Right hindlimb (tissue), 1 donor: Measurements from ENCODE around the gene CARNS1.

Experiments
- DNase-seq: peaks from one replicate; pipeline ENCODE4 v3.0.0-alpha.2; 2018

The CARNS1 gene

GRCh38 chr11:67376063-67376820, 39.2 kb upstream of the CARNS1 start:
- no peak for DNase-seq

- no peak for DNase-seq
Observed at GRCh38 chr11:67376873-67377808, 38.3 kb upstream of the CARNS1 start.

- DNase-seq = no peak
Observed at GRCh38 chr11:67378544-67378943, 36.9 kb upstream of the CARNS1 start.

DNA sequence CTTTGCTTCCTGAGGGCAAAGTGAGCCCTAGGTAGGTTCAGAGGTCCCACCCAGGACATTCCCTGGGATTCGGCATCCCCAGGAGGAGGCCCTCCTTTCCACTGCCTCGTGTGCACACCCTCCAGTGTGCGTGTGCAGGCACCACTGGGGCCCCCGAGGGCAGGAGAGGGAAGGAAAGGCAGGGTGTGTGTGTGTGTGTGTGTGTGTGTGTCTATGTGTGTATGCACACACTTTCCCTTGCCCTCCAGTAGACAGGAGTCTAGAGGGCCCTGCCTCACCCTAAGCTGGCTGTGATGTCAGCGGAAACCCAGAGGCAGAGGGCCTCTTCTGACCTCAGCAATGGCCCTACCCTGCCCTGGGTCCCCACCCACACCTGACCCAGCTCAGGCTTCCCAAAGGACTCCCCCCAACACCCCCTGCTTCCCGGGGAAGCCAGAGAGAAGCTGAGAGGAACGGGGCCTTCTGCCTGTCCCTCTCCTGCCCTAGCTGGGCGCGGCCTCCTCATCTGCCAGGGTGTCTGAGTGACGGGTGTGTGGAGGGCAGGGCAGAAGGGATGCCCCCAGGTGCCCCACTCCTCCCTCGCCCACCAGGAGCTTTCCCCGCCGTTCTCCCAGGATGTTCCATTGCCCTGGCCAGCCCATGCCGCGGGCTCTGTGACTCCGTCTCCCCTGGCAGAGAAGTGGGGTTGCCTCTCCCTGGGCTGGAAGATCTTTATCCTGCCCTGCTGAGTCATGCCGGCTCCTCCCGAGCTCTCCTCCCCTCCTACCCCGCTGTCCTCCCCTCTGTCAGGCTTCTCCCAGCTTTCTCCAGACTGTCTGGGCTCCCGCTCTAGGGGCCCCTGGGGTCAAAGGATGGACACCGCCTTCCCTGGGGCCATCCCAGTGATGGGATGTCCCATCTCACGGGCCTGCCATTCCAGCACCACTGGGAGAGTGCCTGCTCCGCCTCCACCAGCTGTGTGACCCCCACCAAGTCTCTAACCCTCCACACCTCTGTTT, 36.1 kb upstream of the CARNS1 start:
- DNase-seq = no peak

DNA sequence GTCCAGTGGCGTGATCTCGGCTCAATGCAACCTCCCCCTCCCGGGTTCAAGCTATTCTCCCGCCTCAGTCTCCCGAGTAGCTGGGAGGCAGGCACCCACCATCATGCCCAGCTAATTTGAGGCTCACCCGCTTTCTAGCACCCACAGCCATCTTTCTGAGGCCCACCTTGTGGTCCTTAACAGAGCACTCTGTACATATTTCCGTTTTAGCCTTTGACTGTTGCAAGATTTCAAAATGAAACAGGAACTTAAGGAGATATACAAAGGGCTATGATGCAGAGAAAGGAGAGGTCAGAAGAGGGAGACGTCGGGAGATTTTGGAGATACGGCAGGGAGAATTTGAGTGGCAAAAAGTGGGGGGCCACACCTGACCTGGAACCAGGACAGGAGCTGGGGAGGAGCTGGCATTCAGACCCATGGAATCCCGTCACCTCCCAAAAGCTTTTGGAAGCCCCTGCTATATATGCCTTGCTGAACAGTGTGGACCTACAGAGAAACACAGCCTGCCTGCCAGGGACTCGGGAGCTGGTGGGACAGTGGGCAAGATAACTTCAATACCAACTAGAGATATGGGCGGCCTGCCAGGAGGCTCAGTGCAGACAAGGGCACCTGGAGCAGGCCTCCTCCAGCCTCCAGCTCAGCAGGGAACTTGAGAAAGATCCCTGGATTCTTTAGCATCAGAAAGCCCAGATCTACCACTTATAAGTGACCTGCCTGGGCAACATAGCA, 34.1 kb upstream of the CARNS1 start:
- DNase-seq = no peak

- peak; percentile 85 for DNase-seq
Observed at GRCh38 chr11:67382276-67383136, 33.0 kb upstream of the CARNS1 start.

DNA sequence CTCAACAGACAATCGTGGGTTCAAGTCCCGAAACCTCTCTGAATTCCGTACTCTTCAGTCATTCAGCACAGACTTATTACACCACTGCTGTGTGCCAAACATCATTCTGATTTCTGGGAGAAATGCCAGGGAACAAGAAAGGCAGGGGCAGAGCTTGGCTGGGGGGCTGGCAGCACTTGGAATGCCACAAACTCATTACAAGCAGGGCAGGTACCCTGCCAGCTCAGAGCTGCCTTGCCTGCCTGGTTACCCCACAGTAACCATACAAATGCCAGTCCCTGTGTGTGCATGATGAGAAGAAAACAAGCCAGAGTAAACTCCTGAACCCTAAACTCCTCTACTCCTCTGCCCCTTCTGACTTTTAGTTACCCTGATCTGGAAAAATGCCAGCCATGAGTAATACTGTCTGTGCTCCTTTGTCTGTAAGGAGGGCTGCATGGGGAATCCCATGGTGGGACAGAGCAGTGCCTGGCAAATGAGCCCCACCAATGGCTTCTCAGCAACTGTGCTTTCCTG, 30.6 kb upstream of the CARNS1 start:
- DNase-seq = no peak

- no peak for DNase-seq
Observed at GRCh38 chr11:67387069-67387468, 28.4 kb upstream of the CARNS1 start.

DNA sequence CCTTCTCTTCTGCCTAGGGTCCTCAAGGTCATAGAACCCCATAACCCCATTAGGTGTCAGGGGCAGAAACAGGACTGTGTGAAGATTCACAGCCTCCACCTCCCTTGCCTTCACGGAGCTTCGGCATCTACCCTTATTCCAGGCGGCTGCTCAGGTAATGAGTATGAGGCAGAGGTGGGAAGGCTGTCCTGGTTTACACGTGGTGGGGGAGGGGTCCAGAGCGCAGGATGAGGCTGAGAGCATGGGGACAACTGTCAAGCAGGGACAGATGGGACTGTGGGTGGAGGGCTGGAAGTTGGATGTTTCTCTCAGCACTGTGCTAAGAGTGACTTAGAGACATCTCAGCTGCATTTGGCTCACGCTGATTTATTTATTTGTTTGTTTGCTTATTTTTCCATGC, 28.0 kb upstream of the CARNS1 start:
- DNase-seq = no peak

DNA sequence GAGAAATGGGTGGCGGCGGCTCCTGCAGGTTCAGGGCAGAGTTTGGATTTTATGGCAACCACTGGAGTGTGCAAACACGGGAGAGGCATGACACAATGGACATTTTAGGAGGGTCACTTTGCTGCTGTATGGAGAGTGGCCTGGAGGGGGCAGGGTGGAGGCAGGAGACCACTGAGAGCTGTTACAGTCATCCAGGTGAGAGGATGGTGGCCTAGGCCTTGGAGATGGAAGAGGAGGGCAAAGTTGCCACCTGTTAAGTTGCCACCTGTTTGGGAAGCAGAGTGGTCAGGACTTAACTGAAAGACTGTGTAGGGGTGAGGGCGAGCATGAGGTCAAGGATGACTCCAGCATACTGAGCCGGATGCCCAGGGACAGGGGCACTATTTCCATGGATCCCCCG, 26.0 kb upstream of the CARNS1 start:
- DNase-seq = no peak

DNA sequence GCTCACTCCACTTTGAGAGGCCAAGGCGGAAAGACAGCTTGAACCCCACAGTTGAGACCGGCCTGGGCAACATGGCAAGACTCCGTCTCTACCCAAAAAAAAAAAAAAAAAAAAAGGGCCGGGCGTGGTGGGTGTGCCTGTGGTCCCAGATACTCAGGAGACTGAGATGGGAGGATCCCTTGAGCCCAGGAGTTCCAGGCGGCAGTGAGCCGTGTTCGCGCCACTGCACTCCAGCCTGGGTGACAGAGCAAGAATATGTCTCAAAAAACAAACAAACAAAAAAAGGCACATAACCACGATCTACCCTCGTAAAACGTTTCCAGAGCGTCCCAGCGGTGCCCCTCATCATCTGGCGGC, 24.6 kb upstream of the CARNS1 start:
- DNase-seq = no peak

- peak; percentile 95 for DNase-seq
Observed at GRCh38 chr11:67391304-67392182, 23.9 kb upstream of the CARNS1 start, which contains the start of gene RAD9A. Gene RAD9A, plus strand, starts transcription at chr11:67391986. Its CDS starts 59 bp downstream, at chr11:67392045.

- no peak for DNase-seq
Observed at GRCh38 chr11:67392183-67392715, 23.2 kb upstream of the CARNS1 start.

DNA sequence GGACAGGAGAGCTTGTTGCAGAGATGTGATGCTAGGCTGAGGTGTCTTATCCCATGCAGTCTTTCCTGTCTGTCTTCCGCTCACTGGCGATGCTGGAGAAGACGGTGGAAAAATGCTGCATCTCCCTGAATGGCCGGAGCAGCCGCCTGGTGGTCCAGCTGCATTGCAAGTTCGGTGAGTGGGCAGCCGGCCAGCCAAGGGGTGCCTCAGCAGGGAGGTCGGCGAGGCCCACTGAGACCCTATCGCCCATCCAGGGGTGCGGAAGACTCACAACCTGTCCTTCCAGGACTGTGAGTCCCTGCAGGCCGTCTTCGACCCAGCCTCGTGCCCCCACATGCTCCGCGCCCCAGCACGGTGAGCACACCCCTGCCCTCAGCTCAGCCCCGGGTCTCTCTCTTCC, 22.0 kb upstream of the CARNS1 start:
- no peak for DNase-seq

- no peak for DNase-seq
Observed at GRCh38 chr11:67393990-67394389, 21.5 kb upstream of the CARNS1 start.

- DNase-seq = no peak
Observed at GRCh38 chr11:67395555-67396258, 19.8 kb upstream of the CARNS1 start.

GRCh38 chr11:67396259-67396581, 19.3 kb upstream of the CARNS1 start:
- DNase-seq = no peak

DNA sequence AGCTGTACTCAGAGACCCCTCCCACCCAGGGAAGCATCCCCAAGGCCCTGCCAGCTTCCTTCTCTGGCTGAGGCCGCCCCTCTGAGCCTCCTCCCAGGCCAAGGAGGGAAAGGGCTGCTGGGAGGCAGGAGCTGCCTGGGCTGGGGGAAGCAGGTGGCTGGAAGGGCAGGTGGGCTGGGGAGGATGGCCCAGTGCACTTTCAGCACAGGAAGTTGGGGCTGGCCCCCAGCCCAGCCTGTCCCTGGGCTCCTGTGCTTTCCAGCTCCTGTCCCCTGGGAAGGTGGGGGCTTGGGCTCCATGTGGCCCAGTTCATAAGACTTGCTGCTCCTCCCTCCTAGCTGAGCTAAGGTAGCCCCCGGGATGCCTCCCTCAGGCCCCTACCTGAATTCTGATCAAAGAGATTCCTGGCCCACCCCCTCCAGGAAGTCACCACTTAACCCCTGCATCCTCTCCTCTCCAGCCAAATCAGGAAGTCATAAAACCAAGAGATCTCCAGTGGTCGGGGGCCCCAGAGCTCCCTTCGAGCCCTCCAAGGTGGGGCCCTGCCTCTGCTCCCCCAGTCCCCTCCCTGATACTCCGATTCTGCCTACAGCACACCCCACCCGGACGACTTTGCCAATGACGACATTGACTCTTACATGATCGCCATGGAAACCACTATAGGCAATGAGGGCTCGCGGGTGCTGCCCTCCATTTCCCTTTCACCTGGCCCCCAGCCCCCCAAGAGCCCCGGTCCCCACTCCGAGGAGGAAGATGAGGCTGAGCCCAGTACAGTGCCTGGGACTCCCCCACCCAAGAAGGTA, 18.7 kb upstream of the CARNS1 start:
- DNase-seq = no peak
